HepG2 (cell line): Measurements from ENCODE around the gene CFL1. TPM values are rescaled to one million over a fixed set of nuclear protein-coding genes. Genes with fewer than 3 reads are reported as not detected.

Experiments
- BRD4 ChIP-seq: sonication (generic); formaldehyde crosslinking; IDR thresholded peaks from 2 replicates; pipeline ENCODE4 v1.4.0; 2020; ENCODE audit warnings: missing genetic modification reagents
- CEBPZ ChIP-seq: IDR thresholded peaks from 2 replicates; pipeline ENCODE4 v1.6.1; 2012; ENCODE audit warnings: low read length, improper control_type of control experiment
- FLYWCH1 ChIP-seq: sonication (generic); formaldehyde crosslinking; IDR thresholded peaks from 2 replicates; pipeline ENCODE4 v1.8.1; 2023; ENCODE audit warnings: mild to moderate bottlenecking, missing genetic modification reagents
- FOXM1 ChIP-seq: sonication (generic); formaldehyde crosslinking; IDR thresholded peaks from 2 replicates; pipeline ENCODE4 v1.5.0; 2020; ENCODE audit warnings: missing genetic modification reagents
- GABPB1 ChIP-seq: IDR thresholded peaks from 2 replicates; pipeline ENCODE4 v1.6.1; 2016; ENCODE audit warnings: mild to moderate bottlenecking, missing genetic modification reagents, moderate library complexity, missing compliant biosample characterization
- HOXA7 ChIP-seq: sonication (generic); formaldehyde crosslinking; IDR thresholded peaks from 2 replicates; pipeline ENCODE4 v1.8.1; 2022; ENCODE audit warnings: mild to moderate bottlenecking, missing genetic modification reagents, moderate library complexity
- IKZF1 ChIP-seq: fragments of 450-650 bp; IDR thresholded peaks from 2 replicates; pipeline ENCODE4 v1.7.1; 2016
- KMT2A ChIP-seq: sonication (generic); formaldehyde crosslinking; IDR thresholded peaks from 2 replicates; pipeline ENCODE4 v1.4.0; 2020; ENCODE audit warnings: missing genetic modification reagents
- MIER2 ChIP-seq: IDR thresholded peaks from 2 replicates; pipeline ENCODE4 v1.6.1; 2016; ENCODE audit warnings: missing biosample characterization, missing genetic modification reagents
- SNAPC4 ChIP-seq: sonication (generic); formaldehyde crosslinking; IDR thresholded peaks from 2 replicates; pipeline ENCODE4 v1.4.0; 2020; ENCODE audit warnings: mild to moderate bottlenecking, missing genetic modification reagents
- ZBTB8A ChIP-seq: sonication (generic); formaldehyde crosslinking; IDR thresholded peaks from 2 replicates; pipeline ENCODE4 v1.4.0; 2020; ENCODE audit warnings: mild to moderate bottlenecking, low read depth, missing genetic modification reagents, borderline replicate concordance
- ZHX2 ChIP-seq, 2 experiments: sonication (generic) in 1 of 2; formaldehyde crosslinking in 1 of 2; IDR thresholded peaks; 2 replicates each; pipeline versions ENCODE4 v1.6.1 to v1.9.0; 2014 to 2022; ENCODE audit warnings: antibody characterized with exemption in 1 of 2, borderline replicate concordance in 1 of 2, inconsistent platforms in 1 of 2, low read depth in 1 of 2, missing genetic modification reagents in 1 of 2
- ZKSCAN5 ChIP-seq: sonication (generic); formaldehyde crosslinking; IDR thresholded peaks from 2 replicates; pipeline ENCODE4 v1.5.1; 2020; ENCODE audit warnings: mild to moderate bottlenecking, missing genetic modification reagents
- ZNF17 ChIP-seq: sonication (generic); formaldehyde crosslinking; IDR thresholded peaks from 2 replicates; pipeline ENCODE4 v1.5.0; 2020; ENCODE audit warnings: mild to moderate bottlenecking, missing genetic modification reagents
- polyA plus RNA-seq, 8 experiments: library from polyadenylated mRNA; depleted of rRNA in 3 of 8; stranded (reverse) in 7 of 8; unstranded in 1 of 8; fragments of >200 nt; fragmentation: Illumina TruSeq in 4 of 8; extraction: Trizol in 4 of 8; gene quantifications; 2 replicates each; pipeline versions ENCODE4 v1.2.1 to v1.2.3, GENCODE V29; 2011 to 2016; ENCODE audit warnings: low read depth in 4 of 8, missing spikeins in 1 of 8, mixed read lengths in 1 of 8; ENCODE audit not compliant: insufficient read depth in 1 of 8
- total RNA-seq, 5 experiments: library from RNA; depleted of rRNA; stranded (reverse); fragments of >200 nt; fragmentation: Illumina TruSeq; extraction: Trizol; gene quantifications; 2 replicates each; pipeline ENCODE4 v1.2.3, GENCODE V29; 2016; ENCODE audit warnings: low read depth in 1 of 5

CFL1 gene
- total and polyA plus RNA-seq, 2 of the 13 experiments (the other 11 are each of a cell fraction or from before 2014, with no cell fraction given), result 379 to 383 TPM

GRCh38 chr11:65860278-65861164 is 2.5 kb upstream of the CFL1 start, which contains the start of gene MUS81 (continued):
- 0 out of 2 replicates have a peak, but pooled peaks have one; percentile 56 for TF ChIP-seq ZHX2 (IDR thresholded peaks at IDR 0.05; ENCODE audit: low read depth)
- TF ChIP-seq ZHX2 (CRISPR knock-in tag; IDR thresholded peaks at IDR 0.05; ENCODE audit: borderline replicate concordance), result 0 out of 2 replicates have a peak, but pooled peaks have one; percentile 21
- no peak for TF ChIP-seq FOXM1
- no peak for TF ChIP-seq FLYWCH1 (CRISPR knock-in tag)
- no peak for TF ChIP-seq ZKSCAN5
- TF ChIP-seq SNAPC4 (CRISPR knock-in tag), result peak; percentile 35; the same call in 1 of the 2 replicates
- no peak; the same call in 1 of the 2 replicates for TF ChIP-seq ZBTB8A (CRISPR knock-in tag)
- peak; percentile 67; the same call in 1 of the 2 replicates for TF ChIP-seq KMT2A
- no peak for TF ChIP-seq CEBPZ
- peak; percentile 78; the same call in 1 of the 2 replicates for TF ChIP-seq MIER2
- TF ChIP-seq GABPB1 (CRISPR knock-in tag), result peak; percentile 93
- TF ChIP-seq ZNF17 (CRISPR knock-in tag), result no peak
- 0 out of 2 replicates have a peak, but pooled peaks have one; percentile 63 for TF ChIP-seq HOXA7 (CRISPR knock-in tag)
- peak; percentile 80; the same call in 1 of the 2 replicates for TF ChIP-seq BRD4
- TF ChIP-seq IKZF1, result no peak
